NCI-H2196 treated with DMSO at 0.1 percent for 48 hours (cell line): ENCODE results near the gene SPATC1L.
"Not testable (repeated sequence)": the region's sequence is repeated elsewhere in the genome, so short reads cannot be mapped to it uniquely, and the experiment has no call there.

Experiments
- DNase-seq: peaks from one replicate; lab custom pipeline; 2025; ENCODE audit not compliant: unreplicated experiment; lab: John Stamatoyannopoulos, UW

The SPATC1L gene

DNA sequence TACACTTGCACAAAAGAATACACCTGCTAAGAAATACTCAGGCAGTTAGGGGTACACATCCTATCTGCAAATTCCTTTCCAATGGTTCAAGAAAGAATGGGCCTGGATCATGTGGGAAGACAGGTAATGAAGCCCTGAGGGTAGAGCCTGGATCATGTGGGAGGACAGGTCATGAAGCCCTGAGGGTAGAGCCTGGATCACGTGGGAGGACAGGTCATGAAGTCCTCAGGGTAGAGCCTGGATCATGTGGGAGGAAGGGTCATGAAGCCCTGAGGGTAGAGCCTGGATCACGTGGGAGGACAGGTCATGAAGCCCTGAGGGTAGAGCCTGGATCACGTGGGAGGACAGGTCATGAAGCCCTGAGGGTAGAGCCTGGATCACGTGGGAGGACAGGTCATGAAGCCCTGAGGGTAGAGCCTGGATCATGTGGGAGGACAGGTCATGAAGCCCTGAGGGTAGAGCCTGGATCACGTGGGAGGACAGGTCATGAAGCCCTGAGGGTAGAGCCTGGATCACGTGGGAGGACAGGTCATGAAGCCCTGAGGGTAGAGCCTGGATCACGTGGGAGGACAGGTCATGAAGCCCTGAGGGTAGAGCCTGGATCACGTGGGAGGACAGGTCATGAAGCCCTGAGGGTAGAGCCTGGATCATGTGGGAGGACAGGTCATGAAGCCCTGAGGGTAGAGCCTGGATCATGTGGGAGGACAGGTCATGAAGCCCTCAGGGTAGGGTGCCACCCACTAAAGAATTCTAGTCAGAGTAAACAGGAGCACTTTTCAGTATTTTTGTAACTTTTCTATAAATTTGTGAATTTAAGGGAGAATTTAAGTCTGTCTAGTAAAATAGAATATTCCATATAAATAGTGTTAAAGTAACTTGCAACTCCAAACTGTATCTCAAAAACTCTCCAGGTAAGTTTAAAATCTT, 16.9 kb upstream of the SPATC1L start:
- DNase-seq: not testable (repeated sequence)

- no peak for DNase-seq
Measured at GRCh38 chr21:46199436-46200373, 15.4 kb upstream of the SPATC1L start.

DNA sequence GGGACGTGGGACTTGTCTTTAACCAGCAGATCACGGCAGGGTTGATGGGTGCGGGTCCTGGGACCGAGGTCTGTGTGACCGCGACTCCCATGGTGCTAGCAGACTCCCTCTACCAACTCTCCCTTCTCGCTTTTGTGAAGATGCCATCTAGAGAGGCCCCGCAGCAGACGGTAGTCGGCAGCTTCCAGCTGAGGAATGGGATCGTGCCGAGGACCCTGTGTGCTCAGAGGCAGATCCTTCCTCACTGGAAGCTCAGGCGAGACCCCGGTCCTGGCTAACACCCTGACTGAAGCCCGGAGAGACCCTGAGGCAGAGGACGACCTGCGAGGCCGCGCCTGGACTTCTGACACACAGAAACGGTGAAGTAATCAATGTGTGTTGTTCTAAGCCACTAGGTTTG, 12.5 kb upstream of the SPATC1L start:
- no peak for DNase-seq

DNA sequence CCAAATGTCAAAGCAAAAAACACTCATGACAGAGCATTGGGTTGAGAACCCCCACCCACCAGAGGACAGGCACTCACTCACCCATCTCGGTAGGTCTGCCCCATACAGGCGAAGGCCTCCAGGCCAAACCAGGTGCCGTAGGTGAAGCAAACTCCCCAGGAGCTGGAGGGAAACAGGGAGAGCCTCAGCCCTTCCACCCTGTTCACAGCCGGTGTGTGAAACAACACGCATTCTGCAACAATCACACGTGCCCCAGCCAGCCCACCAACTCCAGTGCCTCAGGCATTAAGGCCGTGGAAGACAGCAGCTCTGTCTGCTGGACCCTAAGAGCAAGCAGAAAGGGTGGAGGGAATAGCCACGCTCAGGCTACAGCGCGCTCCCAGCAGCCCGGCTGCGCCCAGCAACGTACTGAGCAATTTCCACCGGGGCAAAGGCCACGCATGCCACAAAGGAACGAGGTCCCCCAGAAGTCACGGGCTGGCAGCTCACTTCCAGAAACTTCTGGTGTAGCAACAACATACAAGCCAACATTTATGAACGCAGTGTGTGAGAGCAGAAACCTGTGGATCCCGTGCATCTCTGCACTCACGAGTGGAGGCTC, 11.4 kb upstream of the SPATC1L start:
- no peak for DNase-seq

- no peak for DNase-seq
Measured at GRCh38 chr21:46194374-46195334, 10.4 kb upstream of the SPATC1L start.

GRCh38 chr21:46193829-46194373, 9.6 kb upstream of the SPATC1L start:
- no peak for DNase-seq

DNA sequence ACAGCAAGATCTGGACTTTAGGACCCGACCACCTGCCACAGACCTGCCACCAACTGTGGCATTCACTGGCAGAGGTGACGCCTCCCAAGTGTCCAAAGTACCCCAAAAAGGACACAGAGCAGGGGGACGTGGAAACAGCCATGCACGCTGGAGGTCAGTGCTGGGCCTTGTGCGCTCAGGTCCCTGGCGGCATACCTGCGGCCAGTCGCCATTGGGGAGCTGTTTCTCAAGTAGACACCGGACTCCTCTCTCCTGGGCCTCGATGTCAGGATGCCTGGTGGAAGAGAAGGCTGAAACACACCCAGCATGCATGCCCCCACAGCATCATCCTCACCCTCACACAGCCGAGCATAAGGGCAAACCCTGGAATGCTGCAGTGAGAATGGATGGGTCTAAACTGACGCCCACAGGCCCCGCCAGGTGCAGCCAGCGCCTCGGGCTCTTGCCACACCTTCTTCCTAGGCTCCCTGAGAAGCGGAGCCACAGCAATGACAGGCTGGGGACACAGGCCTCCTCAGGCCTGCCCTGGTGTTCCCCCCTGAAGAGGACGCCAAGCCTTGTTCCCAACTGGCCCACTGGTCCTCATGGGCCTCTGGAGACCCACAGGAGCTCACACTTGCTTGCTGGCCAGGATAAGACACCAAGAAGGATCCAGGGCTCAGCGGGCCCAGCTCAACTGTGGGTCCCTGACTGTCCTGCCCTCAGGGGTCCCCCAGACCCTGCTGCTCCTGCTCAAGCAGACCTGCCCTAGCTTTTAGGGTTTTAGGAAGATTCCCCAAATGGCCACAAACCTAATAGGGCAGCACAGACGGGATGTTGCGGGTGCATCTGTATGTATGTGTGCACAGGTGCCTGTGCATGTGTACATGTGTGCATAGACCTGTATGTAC, 7.7 kb upstream of the SPATC1L start:
- DNase-seq: no peak

GRCh38 chr21:46191257-46191685, 7.0 kb upstream of the SPATC1L start:
- no peak for DNase-seq

DNA sequence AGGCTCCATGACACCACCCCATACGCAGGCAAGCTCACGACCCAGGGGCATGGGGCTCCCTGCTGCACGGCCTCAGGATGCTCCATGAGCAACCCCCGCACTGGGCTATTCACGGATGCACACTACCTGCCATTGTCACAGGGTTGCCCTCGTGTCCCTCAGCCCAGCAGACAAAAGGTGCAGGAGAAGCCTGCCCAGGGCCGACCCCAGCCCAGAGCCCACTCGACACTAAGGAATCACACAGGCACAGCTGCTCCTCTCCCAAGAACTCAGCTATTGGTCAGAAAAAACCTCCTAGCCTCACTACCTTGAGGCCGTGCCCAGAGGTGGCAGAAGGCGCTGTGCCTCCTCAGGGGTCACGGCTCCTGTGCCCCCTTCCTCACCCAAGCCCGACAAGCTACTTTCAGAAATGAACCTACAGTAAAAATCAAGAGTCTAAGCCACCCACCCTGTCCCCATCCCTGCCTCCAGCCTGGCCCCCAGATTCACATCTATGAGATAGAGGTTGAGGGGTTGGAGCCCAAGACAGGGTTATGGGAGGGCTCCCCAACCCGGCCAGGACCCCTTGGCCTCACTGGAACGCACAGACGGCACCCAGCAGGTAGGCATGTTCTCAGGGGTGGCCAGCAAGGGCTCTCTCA, 6.4 kb upstream of the SPATC1L start:
- DNase-seq: no peak

DNA sequence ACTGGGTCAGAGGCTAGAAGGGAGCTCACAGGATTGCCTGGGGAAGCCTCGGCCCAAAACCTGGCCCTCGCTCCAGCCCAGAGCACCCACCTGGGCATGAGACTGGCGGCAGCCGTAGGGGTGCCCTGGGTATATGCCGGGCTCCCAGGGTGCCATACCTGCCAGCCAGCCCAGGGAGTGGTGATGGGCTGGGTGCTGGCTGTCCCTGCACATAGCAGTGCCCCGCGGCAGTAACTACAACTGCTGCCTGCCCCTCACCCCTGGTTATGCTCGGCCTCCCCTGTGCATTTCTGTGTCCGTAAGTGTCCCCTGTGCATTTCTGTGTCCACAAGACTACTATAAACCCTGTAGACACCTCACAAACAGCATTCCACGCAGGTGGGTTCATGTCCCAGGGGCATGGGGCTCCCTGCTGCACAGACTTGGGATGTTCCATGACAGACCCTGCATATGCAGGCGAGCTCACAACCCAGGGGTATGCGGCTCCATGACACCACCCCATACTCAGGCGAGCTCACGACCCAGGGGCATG, 5.8 kb upstream of the SPATC1L start:
- no peak for DNase-seq

GRCh38 chr21:46189213-46189958, 5.1 kb upstream of the SPATC1L start:
- DNase-seq: no peak

DNA sequence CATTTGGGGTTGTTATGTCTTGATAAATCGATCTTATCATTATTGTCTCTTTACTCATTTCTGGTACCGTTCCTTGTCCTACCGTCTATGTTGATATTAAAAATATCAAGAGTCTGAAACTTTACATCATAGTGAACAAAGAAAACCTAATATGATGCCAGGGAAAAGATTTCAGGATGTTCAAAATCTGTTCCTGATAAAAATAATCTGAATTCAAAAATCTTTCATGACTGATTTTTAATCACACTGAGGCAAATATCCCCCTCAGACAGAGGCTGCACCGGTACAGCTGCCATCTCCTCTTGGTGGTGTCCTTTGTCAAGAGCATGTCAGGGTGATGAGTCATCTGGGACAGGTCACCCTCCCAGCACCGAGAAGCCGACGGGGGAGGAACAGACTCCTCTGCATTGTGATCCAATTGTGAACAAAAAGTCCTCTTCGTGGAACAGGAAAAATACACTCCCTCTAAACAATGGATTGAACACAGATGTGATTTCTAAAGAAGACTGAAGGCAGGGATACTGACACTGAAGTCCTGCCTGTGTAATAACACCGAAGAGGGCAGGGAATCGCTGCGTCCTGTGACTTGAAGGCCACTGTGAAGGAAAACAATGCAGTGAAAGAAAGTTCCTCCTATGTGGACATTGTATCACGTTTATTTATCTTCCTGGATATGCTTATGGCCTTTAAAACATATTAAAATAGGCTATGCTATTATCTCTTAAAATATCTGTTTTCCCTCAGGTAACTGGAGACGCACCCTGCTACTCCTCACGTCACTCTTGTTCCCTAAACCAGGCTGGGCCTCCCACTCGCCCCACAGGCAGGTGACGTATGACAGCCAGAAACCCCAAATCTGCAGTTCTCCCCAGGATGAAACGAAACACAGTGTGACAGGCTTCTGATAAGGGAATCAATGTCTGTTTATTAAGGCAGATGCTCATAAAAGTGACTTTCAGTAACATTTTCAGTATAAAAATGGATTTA, 4.3 kb upstream of the SPATC1L start:
- DNase-seq: peak; percentile 42

DNA sequence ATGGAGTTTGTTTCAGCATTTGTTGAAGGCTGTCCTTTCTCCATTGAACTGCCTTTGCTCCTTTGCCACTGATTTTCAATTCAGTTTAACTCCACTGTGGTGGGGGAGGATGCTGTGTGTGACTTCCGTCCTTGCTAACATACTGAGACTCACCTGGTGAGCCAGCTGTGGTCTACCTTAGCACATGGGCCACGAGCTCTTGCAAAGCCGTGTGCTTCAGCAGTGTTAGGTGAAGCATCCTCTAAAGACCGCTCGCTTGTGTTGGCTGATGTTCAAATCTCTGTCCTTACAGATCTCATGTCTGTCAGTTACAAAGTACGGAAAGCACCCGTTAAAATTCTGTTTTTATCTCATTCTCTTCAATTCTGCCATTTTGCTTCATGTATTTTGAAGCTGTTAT, 3.6 kb upstream of the SPATC1L start:
- DNase-seq: no peak

- DNase-seq: no peak
Measured at GRCh38 chr21:46187261-46187660, 3.0 kb upstream of the SPATC1L start.

- no peak for DNase-seq
Measured at GRCh38 chr21:46185716-46186115, 1.5 kb upstream of the SPATC1L start.
